Peyer's patch (tissue), 4 donors: Measurements from ENCODE around the gene CHRNE.
A peak's percentile ranks its signal among the peaks of the same experiment; 100 is the strongest.

Experiments used
- CTCF ChIP-seq, 6 experiments: fragments of 450-650 bp in 4 of 6; fragments of 200-600 bp in 2 of 6; sonication (generic) in 1 of 6; IDR thresholded peaks; one replicate each; pipeline ENCODE4 v1.5.1; 2017 to 2019; ENCODE audit warnings: antibody characterized with exemption in 6 of 6, mild to moderate bottlenecking in 3 of 6, moderate library complexity in 1 of 6
- POLR2A ChIP-seq, 2 donors: fragments of 450-650 bp; IDR thresholded peaks; one replicate each; pipeline ENCODE4 v1.5.1; 2017; ENCODE audit warnings: antibody characterized with exemption in 2 of 2, mild to moderate bottlenecking in 2 of 2, moderate library complexity in 2 of 2

GRCh38 chr17:4948166-4948930 is 45.5 kb upstream of the CHRNE start, which contains the start of gene PFN1:
- peak in 1 of 6 experiments; percentile 9 for TF ChIP-seq CTCF (IDR thresholded peaks at IDR 0.05)
- peak; percentile 97 for TF ChIP-seq POLR2A (IDR thresholded peaks at IDR 0.05)
